K562 (cell line): Measurements from ENCODE around the gene CPNE2. TPM values are rescaled to one million over a fixed set of nuclear protein-coding genes. Genes with fewer than 3 reads are reported as not detected.

Experiments used
- ATAC-seq: fragments of 200-7000 bp; cut with Tn5 transposase; 3 replicates; pipeline ENCODE4 v1.9.1; 2020; ENCODE audit warnings: moderate library complexity
- BruUV-seq: library from RNA; stranded (reverse); fragments of 400-500 nt; replicated peaks from 2 replicates; lab custom pipeline; 2021; lab: Mats Ljungman, UMichigan
- CTCF ChIA-PET: fragments of 300-600 bp; formaldehyde crosslinking; extraction: SDS; loops from one replicate; lab custom pipeline; 2021; ENCODE audit warnings: low intra/inter-chr PET ratio; lab: Yijun Ruan, JAX
- POLR2A ChIA-PET: fragments of 300-600, 350-650 bp; sonication (Branson Sonifier 250); formaldehyde crosslinking; extraction: SDS; loops from one replicate; lab custom pipeline; 2021; ENCODE audit warnings: antibody characterized with exemption, inconsistent platforms; lab: Yijun Ruan, JAX
- DNase-seq, 4 experiments: peaks; one replicate each; pipeline versions ENCODE4 v3.0.0 to v3.0.0-alpha.2; 2011 to 2018; ENCODE audit warnings: low spot score in 3 of 4, mixed read lengths in 3 of 4; ENCODE audit errors: extremely low read depth in 1 of 4
- FAIRE-seq: peaks from 2 replicates; lab custom pipeline; 2011; peaks lifted over from hg19 to GRCh38; lab: Jason Lieb, UNC
- H2AFZ ChIP-seq: 2 replicates; pipeline ENCODE4 v1.6.0; 2011; ENCODE audit warnings: low read depth, low read length, control low read depth, inconsistent platforms
- H3K27ac ChIP-seq: fragments of 200-600 bp; 3 replicates; pipeline ENCODE4 v1.8.0; 2011; ENCODE audit warnings: low read depth, mild to moderate bottlenecking, control low read depth, inconsistent platforms, low read length, moderate library complexity, mixed read lengths; ENCODE audit errors: extremely low read depth
- H3K27me3 ChIP-seq, 2 experiments: fragments of 300-600 bp in 1 of 2; 2 replicates in 1 of 2; 3 replicates in 1 of 2; pipeline versions ENCODE4 v1.6.0 to v1.8.0; 2011; ENCODE audit warnings: inconsistent platforms in 2 of 2, low read length in 2 of 2, mild to moderate bottlenecking in 1 of 2, mixed read lengths in 1 of 2, moderate library complexity in 1 of 2; ENCODE audit not compliant: control insufficient read depth in 2 of 2, insufficient read depth in 2 of 2
- H3K36me3 ChIP-seq: fragments of 300-600 bp; 3 replicates; pipeline ENCODE4 v1.8.0; 2011; ENCODE audit warnings: mild to moderate bottlenecking, low read length, inconsistent platforms; ENCODE audit not compliant: control insufficient read depth, insufficient read depth
- H3K4me1 ChIP-seq, 2 experiments: fragments of 200-600 bp in 1 of 2; replicated peaks in 1 of 2; 2 replicates in 1 of 2; 3 replicates in 1 of 2; pipeline versions ENCODE4 v1.5.1 to v1.8.0; 2011; ENCODE audit warnings: inconsistent platforms in 2 of 2, low read length in 2 of 2, mild to moderate bottlenecking in 1 of 2, mixed read lengths in 1 of 2, moderate library complexity in 1 of 2; ENCODE audit not compliant: control insufficient read depth in 2 of 2, insufficient read depth in 2 of 2
- H3K4me2 ChIP-seq: 2 replicates; pipeline ENCODE4 v1.6.1; 2011; ENCODE audit warnings: low read length, control low read depth, inconsistent platforms, mixed read lengths; ENCODE audit not compliant: insufficient read depth
- H3K4me3 ChIP-seq: fragments of 200-600 bp; sonication (generic), shearing (Covaris generic); 2 replicates; pipeline ENCODE4 v1.5.1; 2016; ENCODE audit warnings: control low read depth, inconsistent platforms
- H3K79me2 ChIP-seq: fragments of 200-600 bp; 3 replicates; pipeline ENCODE4 v1.8.0; 2011; ENCODE audit warnings: low read length, inconsistent platforms; ENCODE audit not compliant: control insufficient read depth, insufficient read depth
- H3K9ac ChIP-seq, 2 experiments: 2 replicates each; pipeline versions ENCODE4 v1.6.0 to v1.6.1; 2011; ENCODE audit warnings: low read depth in 2 of 2, low read length in 2 of 2, control low read depth in 1 of 2, inconsistent platforms in 1 of 2, mild to moderate bottlenecking in 1 of 2, mixed read lengths in 1 of 2; ENCODE audit not compliant: insufficient read depth in 1 of 2
- H3K9me1 ChIP-seq: one replicate; pipeline ENCODE4 v1.6.0; 2011; ENCODE audit warnings: inconsistent platforms, mild to moderate bottlenecking, low read length, moderate library complexity; ENCODE audit not compliant: control insufficient read depth, insufficient read depth
- H3K9me3 ChIP-seq: replicated peaks from 2 replicates; pipeline ENCODE4 v1.5.1; 2011; ENCODE audit warnings: low read depth, low read length, inconsistent platforms; ENCODE audit not compliant: control insufficient read depth, insufficient read depth
- H4K20me1 ChIP-seq: replicated peaks from 2 replicates; pipeline ENCODE4 v1.6.1; 2011; ENCODE audit warnings: low read length, inconsistent platforms, mixed read lengths; ENCODE audit not compliant: control insufficient read depth, insufficient read depth
- BCOR ChIP-seq: fragments of 450-650 bp; IDR thresholded peaks from 2 replicates; pipeline ENCODE4 v1.6.1; 2016
- CREM ChIP-seq: IDR thresholded peaks from 2 replicates; pipeline ENCODE4 v1.6.1; 2014; ENCODE audit warnings: antibody characterized with exemption, low read depth
- DDX20 ChIP-seq: fragments of 450-650 bp; IDR thresholded peaks from 2 replicates; pipeline ENCODE4 v1.6.1; 2016; ENCODE audit warnings: missing genetic modification characterization, low read depth, mild to moderate bottlenecking, missing compliant biosample characterization, moderate library complexity
- ZC3H11A ChIP-seq: IDR thresholded peaks from 2 replicates; pipeline ENCODE4 v1.6.1; 2012; ENCODE audit warnings: low read depth, low read length, improper control_type of control experiment
- ZKSCAN8 ChIP-seq: fragments of 200-800 bp; sonication (Bioruptor generic); IDR thresholded peaks from 2 replicates; pipeline ENCODE4 v1.6.1; 2016; ENCODE audit warnings: missing genetic modification characterization, missing compliant biosample characterization
- ZNF121 ChIP-seq: sonication (generic); formaldehyde crosslinking; conservative IDR thresholded peaks from 2 replicates; pipeline ENCODE4 v1.8.0; 2022; ENCODE audit warnings: missing genetic modification reagents
- WGBS: fragments of 100-300 bp; shearing (Covaris generic); methylation state at CpG from one replicate; pipeline ENCODE4 v1.1.6; 2016; ENCODE audit warnings: low coverage, mixed read lengths; ENCODE audit not compliant: insufficient coverage; ENCODE audit errors: missing lambda C conversion rate; 5-methylcytosine and 5-hydroxymethylcytosine counted together
- in situ Hi-C: fragments of 300-500 bp; cut with MboI; formaldehyde crosslinking; loops from 4 replicates; pipeline ENCODE4 v1.15.0; 2018; ENCODE audit warnings: inconsistent platforms, mixed read lengths
- intact Hi-C: fragments of 100-400 bp; cut with micrococcal nuclease; formaldehyde crosslinking; loops from 2 replicates; pipeline ENCODE4 v1.14.2; 2022
- polyA plus RNA-seq, 8 experiments: library from polyadenylated mRNA; depleted of rRNA in 4 of 8; stranded (reverse) in 5 of 8; unstranded in 3 of 8; fragments of >200 nt; fragmentation: Nextera tagmentation in 2 of 8; fragmentation: Illumina TruSeq in 1 of 8; extraction: Ambion mirVana in 2 of 8; extraction: Trizol in 1 of 8; gene quantifications; 2 replicates each; pipeline versions ENCODE4 v1.2.1 to v1.2.3, GENCODE V29; 2011 to 2014; ENCODE audit warnings: inconsistent platforms in 1 of 8, missing spikeins in 1 of 8
- total RNA-seq, 7 experiments: library from RNA; depleted of rRNA in 6 of 7; stranded (reverse); fragments of >200 nt in 6 of 7; fragmentation: Illumina TruSeq in 2 of 7; extraction: Trizol in 2 of 7; gene quantifications; 2 replicates each; pipeline versions ENCODE4 v1.2.1 to v1.2.3, GENCODE V29; 2011 to 2021; ENCODE audit warnings: low replicate concordance in 1 of 7
- TF ChIP-seq, protein P1 (sequence below): sonication (generic); formaldehyde crosslinking; IDR thresholded peaks from 2 replicates; pipeline ENCODE4 v1.5.0; 2020; ENCODE audit warnings: missing genetic modification reagents
- TF ChIP-seq, protein P2 (sequence below): sonication (generic); formaldehyde crosslinking; IDR thresholded peaks from 2 replicates; pipeline ENCODE4 v1.8.1; 2023; ENCODE audit warnings: mild to moderate bottlenecking, missing genetic modification reagents
- TF ChIP-seq, protein P3 (sequence below): fragments of 450-650 bp; formaldehyde crosslinking; IDR thresholded peaks from 2 replicates; pipeline ENCODE4 v1.4.0; 2020; ENCODE audit warnings: mild to moderate bottlenecking

Gene CPNE2
- total and polyA plus RNA-seq, 9 of the 15 experiments (the other 6 are each of a cell fraction or from before 2014, with no cell fraction given): 3.0 to 13.9 (median 8.6) TPM

DNA sequence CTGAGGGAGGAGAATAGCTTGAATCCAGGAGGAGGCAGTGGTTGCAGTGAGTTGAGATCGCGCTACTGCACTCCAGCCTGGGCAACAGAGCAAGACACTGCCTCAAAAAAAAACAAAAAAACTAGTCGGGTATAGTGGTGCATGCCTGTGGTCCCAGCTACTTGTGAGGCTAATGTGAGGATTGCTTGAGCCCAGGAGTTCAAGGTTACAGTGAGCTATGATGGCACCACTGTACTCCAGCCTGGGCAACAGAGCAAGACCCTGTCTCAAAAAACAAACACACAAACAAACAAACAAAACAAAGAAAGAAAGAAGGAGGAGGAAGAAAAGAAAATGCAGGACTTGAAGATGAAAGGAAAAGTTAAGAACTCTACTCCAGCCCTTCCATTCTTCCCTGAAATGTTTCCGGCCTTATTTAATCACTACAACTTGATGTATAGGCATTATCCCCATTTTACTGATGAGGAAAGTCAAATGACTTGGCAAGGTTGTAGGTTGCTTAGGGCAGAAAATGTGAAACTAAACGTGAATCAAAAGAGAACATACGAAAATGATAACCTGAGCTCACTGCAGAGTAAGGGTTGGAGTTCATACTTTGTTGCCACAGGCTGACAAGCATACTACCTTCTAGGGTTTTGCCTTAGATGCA lies 63.4 kb downstream of the CPNE2 start:
- Histone ChIP-seq H3K36me3 (peaks cover 83% of the 10 kb centered on the region), H3K27ac (no peak overlapping the region), H3K9me3 (no peaks in the 10 kb centered on the region), H3K4me1 (peaks cover 0 to 2% of the 10 kb centered on the region in 2 experiments; a peak in 1 of 5 replicates), H3K9me1 (no peaks in the 10 kb centered on the region), H3K79me2 (no peaks in the 10 kb centered on the region), H3K4me3 (no peak overlapping the region), H3K4me2 (no peak overlapping the region), H4K20me1 (no peaks in the 10 kb centered on the region), H3K9ac (no peak overlapping the region), H3K27me3 (no peaks in the 10 kb centered on the region), H2AFZ (no peak overlapping the region)
- TF ChIP-seq ZNF121 (CRISPR knock-in tag) (peak; percentile 85), BCOR (no peak), DDX20 (tag) (no peak), CREM (no peak), ZKSCAN8 (no peak), ZC3H11A (no peak)
- TF ChIP-seq, protein P1, sequence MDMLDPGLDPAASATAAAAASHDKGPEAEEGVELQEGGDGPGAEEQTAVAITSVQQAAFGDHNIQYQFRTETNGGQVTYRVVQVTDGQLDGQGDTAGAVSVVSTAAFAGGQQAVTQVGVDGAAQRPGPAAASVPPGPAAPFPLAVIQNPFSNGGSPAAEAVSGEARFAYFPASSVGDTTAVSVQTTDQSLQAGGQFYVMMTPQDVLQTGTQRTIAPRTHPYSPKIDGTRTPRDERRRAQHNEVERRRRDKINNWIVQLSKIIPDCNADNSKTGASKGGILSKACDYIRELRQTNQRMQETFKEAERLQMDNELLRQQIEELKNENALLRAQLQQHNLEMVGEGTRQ (CRISPR knock-in tag): no peak
- TF ChIP-seq, protein P2, sequence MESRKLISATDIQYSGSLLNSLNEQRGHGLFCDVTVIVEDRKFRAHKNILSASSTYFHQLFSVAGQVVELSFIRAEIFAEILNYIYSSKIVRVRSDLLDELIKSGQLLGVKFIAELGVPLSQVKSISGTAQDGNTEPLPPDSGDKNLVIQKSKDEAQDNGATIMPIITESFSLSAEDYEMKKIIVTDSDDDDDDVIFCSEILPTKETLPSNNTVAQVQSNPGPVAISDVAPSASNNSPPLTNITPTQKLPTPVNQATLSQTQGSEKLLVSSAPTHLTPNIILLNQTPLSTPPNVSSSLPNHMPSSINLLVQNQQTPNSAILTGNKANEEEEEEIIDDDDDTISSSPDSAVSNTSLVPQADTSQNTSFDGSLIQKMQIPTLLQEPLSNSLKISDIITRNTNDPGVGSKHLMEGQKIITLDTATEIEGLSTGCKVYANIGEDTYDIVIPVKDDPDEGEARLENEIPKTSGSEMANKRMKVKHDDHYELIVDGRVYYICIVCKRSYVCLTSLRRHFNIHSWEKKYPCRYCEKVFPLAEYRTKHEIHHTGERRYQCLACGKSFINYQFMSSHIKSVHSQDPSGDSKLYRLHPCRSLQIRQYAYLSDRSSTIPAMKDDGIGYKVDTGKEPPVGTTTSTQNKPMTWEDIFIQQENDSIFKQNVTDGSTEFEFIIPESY: peak; percentile 46; the same call in 1 of the 2 replicates
- TF ChIP-seq, protein P3, sequence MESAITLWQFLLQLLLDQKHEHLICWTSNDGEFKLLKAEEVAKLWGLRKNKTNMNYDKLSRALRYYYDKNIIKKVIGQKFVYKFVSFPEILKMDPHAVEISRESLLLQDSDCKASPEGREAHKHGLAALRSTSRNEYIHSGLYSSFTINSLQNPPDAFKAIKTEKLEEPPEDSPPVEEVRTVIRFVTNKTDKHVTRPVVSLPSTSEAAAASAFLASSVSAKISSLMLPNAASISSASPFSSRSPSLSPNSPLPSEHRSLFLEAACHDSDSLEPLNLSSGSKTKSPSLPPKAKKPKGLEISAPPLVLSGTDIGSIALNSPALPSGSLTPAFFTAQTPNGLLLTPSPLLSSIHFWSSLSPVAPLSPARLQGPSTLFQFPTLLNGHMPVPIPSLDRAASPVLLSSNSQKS (CRISPR knock-in tag): no peak
- WGBS: 71% methylated on average over 6 of the region's 6 CpGs
- ChIA-PET POLR2A (interaction anchor here (0.7 to 1.3 kb wide), 5 partner anchors 8 to 61 kb away, joined by 3 to 5 read pairs (median 3); no protein-coding TSS in a partner anchor), CTCF (no interaction called here)
- DNase-seq (no peak), ATAC-seq (no peak), FAIRE-seq (no peak)
- in situ Hi-C loops: no loop called here
- BruUV-seq: no TSS peak
- intact Hi-C loops: no loop called here
